K562 (cell line): ENCODE measurements around the gene IGF2R. TPM values are rescaled to one million over a fixed set of nuclear protein-coding genes. Genes with fewer than 3 reads are reported as not detected.
A peak's percentile ranks its signal among the peaks of the same experiment; 100 is the strongest.

ENCODE experiments used
- ATAC-seq: fragments of 200-7000 bp; cut with Tn5 transposase; 3 replicates; pipeline ENCODE4 v1.9.1; 2020; ENCODE audit warnings: moderate library complexity
- BruUV-seq: library from RNA; stranded (reverse); fragments of 400-500 nt; replicated peaks from 2 replicates; lab custom pipeline; 2021; lab: Mats Ljungman, UMichigan
- CTCF ChIA-PET: fragments of 300-600 bp; formaldehyde crosslinking; extraction: SDS; loops from one replicate; lab custom pipeline; 2021; ENCODE audit warnings: low intra/inter-chr PET ratio; lab: Yijun Ruan, JAX
- POLR2A ChIA-PET: fragments of 300-600, 350-650 bp; sonication (Branson Sonifier 250); formaldehyde crosslinking; extraction: SDS; loops from one replicate; lab custom pipeline; 2021; ENCODE audit warnings: antibody characterized with exemption, inconsistent platforms; lab: Yijun Ruan, JAX
- DNase-seq, 4 experiments: peaks; one replicate each; pipeline versions ENCODE4 v3.0.0 to v3.0.0-alpha.2; 2011 to 2018; ENCODE audit warnings: low spot score in 3 of 4, mixed read lengths in 3 of 4; ENCODE audit errors: extremely low read depth in 1 of 4
- FAIRE-seq: peaks from 2 replicates; lab custom pipeline; 2011; peaks lifted over from hg19 to GRCh38; lab: Jason Lieb, UNC
- H2AFZ ChIP-seq: 2 replicates; pipeline ENCODE4 v1.6.0; 2011; ENCODE audit warnings: low read depth, low read length, control low read depth, inconsistent platforms
- H3K27ac ChIP-seq: fragments of 200-600 bp; 3 replicates; pipeline ENCODE4 v1.8.0; 2011; ENCODE audit warnings: low read depth, mild to moderate bottlenecking, control low read depth, inconsistent platforms, low read length, moderate library complexity, mixed read lengths; ENCODE audit errors: extremely low read depth
- H3K27me3 ChIP-seq, 2 experiments: fragments of 300-600 bp in 1 of 2; 2 replicates in 1 of 2; 3 replicates in 1 of 2; pipeline versions ENCODE4 v1.6.0 to v1.8.0; 2011; ENCODE audit warnings: inconsistent platforms in 2 of 2, low read length in 2 of 2, mild to moderate bottlenecking in 1 of 2, mixed read lengths in 1 of 2, moderate library complexity in 1 of 2; ENCODE audit not compliant: control insufficient read depth in 2 of 2, insufficient read depth in 2 of 2
- H3K36me3 ChIP-seq: fragments of 300-600 bp; 3 replicates; pipeline ENCODE4 v1.8.0; 2011; ENCODE audit warnings: mild to moderate bottlenecking, low read length, inconsistent platforms; ENCODE audit not compliant: control insufficient read depth, insufficient read depth
- H3K4me1 ChIP-seq, 2 experiments: fragments of 200-600 bp in 1 of 2; replicated peaks in 1 of 2; 2 replicates in 1 of 2; 3 replicates in 1 of 2; pipeline versions ENCODE4 v1.5.1 to v1.8.0; 2011; ENCODE audit warnings: inconsistent platforms in 2 of 2, low read length in 2 of 2, mild to moderate bottlenecking in 1 of 2, mixed read lengths in 1 of 2, moderate library complexity in 1 of 2; ENCODE audit not compliant: control insufficient read depth in 2 of 2, insufficient read depth in 2 of 2
- H3K4me2 ChIP-seq: 2 replicates; pipeline ENCODE4 v1.6.1; 2011; ENCODE audit warnings: low read length, control low read depth, inconsistent platforms, mixed read lengths; ENCODE audit not compliant: insufficient read depth
- H3K4me3 ChIP-seq: fragments of 200-600 bp; sonication (generic), shearing (Covaris generic); 2 replicates; pipeline ENCODE4 v1.5.1; 2016; ENCODE audit warnings: control low read depth, inconsistent platforms
- H3K79me2 ChIP-seq: fragments of 200-600 bp; 3 replicates; pipeline ENCODE4 v1.8.0; 2011; ENCODE audit warnings: low read length, inconsistent platforms; ENCODE audit not compliant: control insufficient read depth, insufficient read depth
- H3K9ac ChIP-seq, 2 experiments: 2 replicates each; pipeline versions ENCODE4 v1.6.0 to v1.6.1; 2011; ENCODE audit warnings: low read depth in 2 of 2, low read length in 2 of 2, control low read depth in 1 of 2, inconsistent platforms in 1 of 2, mild to moderate bottlenecking in 1 of 2, mixed read lengths in 1 of 2; ENCODE audit not compliant: insufficient read depth in 1 of 2
- H3K9me1 ChIP-seq: one replicate; pipeline ENCODE4 v1.6.0; 2011; ENCODE audit warnings: inconsistent platforms, mild to moderate bottlenecking, low read length, moderate library complexity; ENCODE audit not compliant: control insufficient read depth, insufficient read depth
- H3K9me3 ChIP-seq: replicated peaks from 2 replicates; pipeline ENCODE4 v1.5.1; 2011; ENCODE audit warnings: low read depth, low read length, inconsistent platforms; ENCODE audit not compliant: control insufficient read depth, insufficient read depth
- H4K20me1 ChIP-seq: replicated peaks from 2 replicates; pipeline ENCODE4 v1.6.1; 2011; ENCODE audit warnings: low read length, inconsistent platforms, mixed read lengths; ENCODE audit not compliant: control insufficient read depth, insufficient read depth
- CEBPB ChIP-seq: fragments of 450-650 bp; IDR thresholded peaks from 2 replicates; pipeline ENCODE4 v1.6.1; 2016; ENCODE audit warnings: missing genetic modification characterization, missing compliant biosample characterization
- CEBPG ChIP-seq, 3 experiments: fragments of 200-800 bp in 1 of 3; sonication (Bioruptor generic) in 1 of 3; sonication (generic) in 1 of 3; formaldehyde crosslinking in 1 of 3; IDR thresholded peaks in 2 of 3; conservative IDR thresholded peaks in 1 of 3; 2 replicates each; pipeline versions ENCODE4 v1.6.1 to v1.8.0; 2016 to 2022; ENCODE audit warnings: missing compliant biosample characterization in 2 of 3, missing genetic modification characterization in 2 of 3, mild to moderate bottlenecking in 1 of 3, missing genetic modification reagents in 1 of 3
- ELF4 ChIP-seq: fragments of 450-650 bp; formaldehyde crosslinking; IDR thresholded peaks from 2 replicates; pipeline ENCODE4 v1.4.0; 2022; ENCODE audit warnings: missing genetic modification characterization
- HDAC2 ChIP-seq: fragments of 450-650 bp; IDR thresholded peaks from 2 replicates; pipeline ENCODE4 v1.6.1; 2016; ENCODE audit warnings: mild to moderate bottlenecking
- HDAC8 ChIP-seq: fragments of 450-650 bp; IDR thresholded peaks from 2 replicates; pipeline ENCODE4 v1.6.1; 2016; ENCODE audit warnings: mild to moderate bottlenecking, missing genetic modification characterization, moderate library complexity, missing compliant biosample characterization
- HNRNPH1 ChIP-seq: fragments of 200-400 bp; formaldehyde crosslinking; optimal IDR thresholded peaks from 2 replicates; pipeline ENCODE3; 2017; ENCODE audit warnings: low read depth, mild to moderate bottlenecking, low read length, moderate library complexity
- PRMT5 ChIP-seq: sonication (generic); formaldehyde crosslinking; IDR thresholded peaks from 2 replicates; pipeline ENCODE4 v1.5.0; 2020; ENCODE audit warnings: missing genetic modification reagents
- RFX1 ChIP-seq: fragments of 450-650 bp; IDR thresholded peaks from 2 replicates; pipeline ENCODE4 v1.6.1; 2016; ENCODE audit warnings: mild to moderate bottlenecking, moderate library complexity
- SMARCA5 ChIP-seq: fragments of 450-650 bp; IDR thresholded peaks from 2 replicates; pipeline ENCODE4 v1.6.1; 2016
- SPI1 ChIP-seq: IDR thresholded peaks from 2 replicates; pipeline ENCODE4 v1.6.1; 2011; ENCODE audit warnings: low read depth, low read length, control low read depth, borderline replicate concordance
- ZKSCAN3 ChIP-seq: fragments of 250-450 bp; sonication (Bioruptor Pico); IDR thresholded peaks from 2 replicates; pipeline ENCODE4 v1.4.0; 2020
- WGBS: fragments of 100-300 bp; shearing (Covaris generic); methylation state at CpG from one replicate; pipeline ENCODE4 v1.1.6; 2016; ENCODE audit warnings: low coverage, mixed read lengths; ENCODE audit not compliant: insufficient coverage; ENCODE audit errors: missing lambda C conversion rate; 5-methylcytosine and 5-hydroxymethylcytosine counted together
- in situ Hi-C: fragments of 300-500 bp; cut with MboI; formaldehyde crosslinking; loops from 4 replicates; pipeline ENCODE4 v1.15.0; 2018; ENCODE audit warnings: inconsistent platforms, mixed read lengths
- intact Hi-C: fragments of 100-400 bp; cut with micrococcal nuclease; formaldehyde crosslinking; loops from 2 replicates; pipeline ENCODE4 v1.14.2; 2022
- polyA plus RNA-seq, 8 experiments: library from polyadenylated mRNA; depleted of rRNA in 4 of 8; stranded (reverse) in 5 of 8; unstranded in 3 of 8; fragments of >200 nt; fragmentation: Nextera tagmentation in 2 of 8; fragmentation: Illumina TruSeq in 1 of 8; extraction: Ambion mirVana in 2 of 8; extraction: Trizol in 1 of 8; gene quantifications; 2 replicates each; pipeline versions ENCODE4 v1.2.1 to v1.2.3, GENCODE V29; 2011 to 2014; ENCODE audit warnings: inconsistent platforms in 1 of 8, missing spikeins in 1 of 8
- total RNA-seq, 7 experiments: library from RNA; depleted of rRNA in 6 of 7; stranded (reverse); fragments of >200 nt in 6 of 7; fragmentation: Illumina TruSeq in 2 of 7; extraction: Trizol in 2 of 7; gene quantifications; 2 replicates each; pipeline versions ENCODE4 v1.2.1 to v1.2.3, GENCODE V29; 2011 to 2021; ENCODE audit warnings: low replicate concordance in 1 of 7
- TF ChIP-seq, protein P1 (sequence below), 2 experiments: fragments of 200-800 bp in 1 of 2; sonication (Bioruptor generic) in 1 of 2; sonication (generic) in 1 of 2; formaldehyde crosslinking in 1 of 2; IDR thresholded peaks in 1 of 2; conservative IDR thresholded peaks in 1 of 2; 2 replicates each; pipeline versions ENCODE4 v1.5.0 to v1.6.1; 2016 to 2020; ENCODE audit warnings: missing compliant biosample characterization in 1 of 2, missing genetic modification characterization in 1 of 2, missing genetic modification reagents in 1 of 2
- TF ChIP-seq, protein P2 (sequence below): fragments of 450-650 bp; formaldehyde crosslinking; conservative IDR thresholded peaks from 2 replicates; pipeline ENCODE4 v1.4.0; 2022; ENCODE audit warnings: mild to moderate bottlenecking, missing genetic modification characterization

Gene IGF2R
- total and polyA plus RNA-seq, 9 of the 15 experiments (the other 6 are each of a cell fraction or from before 2014, with no cell fraction given), result 3.5 to 92.3 (median 34.5) TPM

DNA sequence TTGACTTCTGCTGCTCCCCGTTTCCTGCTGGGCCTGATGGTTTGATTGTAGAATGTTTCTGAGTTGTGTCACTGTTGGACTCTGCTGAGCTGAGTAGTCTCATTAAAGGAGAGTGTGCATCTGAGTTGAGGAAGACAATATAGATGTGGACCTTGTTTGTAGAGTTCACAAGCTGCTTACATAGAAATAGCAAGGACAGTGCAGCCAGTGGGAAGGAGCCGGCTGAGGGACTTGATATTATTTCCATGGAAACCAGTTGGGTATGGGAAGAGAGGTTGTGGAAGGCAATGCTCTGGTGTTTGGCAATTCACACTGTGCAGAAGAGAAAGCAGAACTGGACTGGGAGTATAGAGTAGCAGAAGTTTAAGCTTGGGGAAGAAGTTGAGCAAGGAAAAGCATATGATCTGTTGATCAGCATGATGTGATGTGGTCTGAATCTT is 14.8 kb downstream of the IGF2R start:
- in situ Hi-C loops, result no loop called here
- ChIA-PET CTCF (no interaction called here), POLR2A (interaction anchor here (1.0 to 6.9 kb wide), 4 partner anchors 12 to 194 kb away, joined by 3 to 84 read pairs (median 4); partner anchors contain the start of genes MRPL18 and TCP1)
- no peak overlapping the region for H3K4me3 ChIP-seq
- DNase-seq, result no peak
- H3K4me2 ChIP-seq, result peak overlapping the region; percentile 27
- WGBS, result 22% methylated on average over 2 of the region's 2 CpGs
- peaks cover 9% of the 10 kb centered on the region for H3K9me1 ChIP-seq
- H3K4me1 ChIP-seq, result peaks cover 52 to 76% of the 10 kb centered on the region in 2 experiments
- no peak overlapping the region for H2AFZ ChIP-seq
- H3K27ac ChIP-seq, result peak overlapping the region; percentile 46; the same call in 2 of the 3 replicates
- H3K9me3 ChIP-seq, result no peaks in the 10 kb centered on the region
- no TSS peak for BruUV-seq
- H3K27me3 ChIP-seq, result no peaks in the 10 kb centered on the region
- no peaks in the 10 kb centered on the region; the same call in 2 of the 3 replicates for H3K36me3 ChIP-seq
- no peak for FAIRE-seq
- intact Hi-C loops, result loop anchor here (2.0 kb wide), 1 partner anchor 13 kb away; no protein-coding TSS in a partner anchor
- H3K9ac ChIP-seq, result 0 out of 4 replicates have a peak overlapping the region, but pooled peaks of 1 of the 2 experiments have one; percentile 2
- ATAC-seq, result peak; percentile 4
- no peak for TF ChIP-seq HNRNPH1
- no peak for TF ChIP-seq CEBPG (CRISPR knock-in tag; IDR thresholded peaks at IDR 0.05)
- TF ChIP-seq CEBPG (tag; conservative IDR thresholded peaks at IDR 0.05 in 1 of 2, IDR thresholded peaks at IDR 0.05 in 1 of 2), result peak in 1 of 2 experiments; percentile 8; a peak in 1 of 4 replicates
- TF ChIP-seq HDAC2, result no peak
- TF ChIP-seq SMARCA5, result 0 out of 2 replicates have a peak, but pooled peaks have one; percentile 23
- TF ChIP-seq HDAC8 (tag), result no peak
- peak; percentile 22 for TF ChIP-seq CEBPB (tag)
- peak; percentile 79 for TF ChIP-seq SPI1
- TF ChIP-seq ELF4 (CRISPR knock-in tag), result peak; percentile 49; the same call in 1 of the 2 replicates
- peak; percentile 38; the same call in 1 of the 2 replicates for TF ChIP-seq RFX1
- TF ChIP-seq, protein P1, sequence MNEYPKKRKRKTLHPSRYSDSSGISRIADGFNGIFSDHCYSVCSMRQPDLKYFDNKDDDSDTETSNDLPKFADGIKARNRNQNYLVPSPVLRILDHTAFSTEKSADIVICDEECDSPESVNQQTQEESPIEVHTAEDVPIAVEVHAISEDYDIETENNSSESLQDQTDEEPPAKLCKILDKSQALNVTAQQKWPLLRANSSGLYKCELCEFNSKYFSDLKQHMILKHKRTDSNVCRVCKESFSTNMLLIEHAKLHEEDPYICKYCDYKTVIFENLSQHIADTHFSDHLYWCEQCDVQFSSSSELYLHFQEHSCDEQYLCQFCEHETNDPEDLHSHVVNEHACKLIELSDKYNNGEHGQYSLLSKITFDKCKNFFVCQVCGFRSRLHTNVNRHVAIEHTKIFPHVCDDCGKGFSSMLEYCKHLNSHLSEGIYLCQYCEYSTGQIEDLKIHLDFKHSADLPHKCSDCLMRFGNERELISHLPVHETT (CRISPR knock-in tag; conservative IDR thresholded peaks at IDR 0.05 in 1 of 2, IDR thresholded peaks at IDR 0.05 in 1 of 2), result 0 out of 4 replicates have a peak, but pooled peaks of 1 of the 2 experiments have one; percentile 9
- TF ChIP-seq PRMT5 (CRISPR knock-in tag), result no peak
- no peak for TF ChIP-seq ZKSCAN3 (CRISPR knock-in tag)
- TF ChIP-seq, protein P2, sequence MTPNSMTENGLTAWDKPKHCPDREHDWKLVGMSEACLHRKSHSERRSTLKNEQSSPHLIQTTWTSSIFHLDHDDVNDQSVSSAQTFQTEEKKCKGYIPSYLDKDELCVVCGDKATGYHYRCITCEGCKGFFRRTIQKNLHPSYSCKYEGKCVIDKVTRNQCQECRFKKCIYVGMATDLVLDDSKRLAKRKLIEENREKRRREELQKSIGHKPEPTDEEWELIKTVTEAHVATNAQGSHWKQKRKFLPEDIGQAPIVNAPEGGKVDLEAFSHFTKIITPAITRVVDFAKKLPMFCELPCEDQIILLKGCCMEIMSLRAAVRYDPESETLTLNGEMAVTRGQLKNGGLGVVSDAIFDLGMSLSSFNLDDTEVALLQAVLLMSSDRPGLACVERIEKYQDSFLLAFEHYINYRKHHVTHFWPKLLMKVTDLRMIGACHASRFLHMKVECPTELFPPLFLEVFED (CRISPR knock-in tag), result 0 out of 2 replicates have a peak, but pooled peaks have one; percentile 64
- TF ChIP-seq, all 486 proteins: peak for 8
- H3K79me2 ChIP-seq, result peaks cover 99% of the 10 kb centered on the region
- peaks cover 57% of the 10 kb centered on the region for H4K20me1 ChIP-seq
